GM23248 (cell line): Measurements from ENCODE around the gene SKIC3.

Experiments
- EZH2 ChIP-seq: fragments of 200-600 bp; sonication (generic); IDR thresholded peaks from 2 replicates; pipeline ENCODE4 v1.6.1; 2018; ENCODE audit warnings: antibody characterized with exemption, mild to moderate bottlenecking; ENCODE audit not compliant: insufficient read depth, poor library complexity, severe bottlenecking
- EZH2phosphoT487 ChIP-seq: fragments of 200-600 bp; sonication (generic); IDR thresholded peaks from 2 replicates; pipeline ENCODE4 v1.6.1; 2018; ENCODE audit warnings: antibody characterized with exemption, moderate library complexity, mild to moderate bottlenecking, low read depth; ENCODE audit not compliant: insufficient read depth

- TF ChIP-seq EZH2phosphoT487 = no peak
- no peak for TF ChIP-seq EZH2
Observed at GRCh38 chr5:95520206-95520605, 34.6 kb downstream of the SKIC3 start.
